ENCODE results near the gene PTPN9. TPM values are rescaled to one million over a fixed set of nuclear protein-coding genes. Genes with fewer than 3 reads are reported as not detected.

The PTPN9 gene
- total and polyA plus RNA-seq, 2 of the 13 experiments (the other 11 are each of a cell fraction or from before 2014, with no cell fraction given), result 16.6 to 19.9 TPM

DNA sequence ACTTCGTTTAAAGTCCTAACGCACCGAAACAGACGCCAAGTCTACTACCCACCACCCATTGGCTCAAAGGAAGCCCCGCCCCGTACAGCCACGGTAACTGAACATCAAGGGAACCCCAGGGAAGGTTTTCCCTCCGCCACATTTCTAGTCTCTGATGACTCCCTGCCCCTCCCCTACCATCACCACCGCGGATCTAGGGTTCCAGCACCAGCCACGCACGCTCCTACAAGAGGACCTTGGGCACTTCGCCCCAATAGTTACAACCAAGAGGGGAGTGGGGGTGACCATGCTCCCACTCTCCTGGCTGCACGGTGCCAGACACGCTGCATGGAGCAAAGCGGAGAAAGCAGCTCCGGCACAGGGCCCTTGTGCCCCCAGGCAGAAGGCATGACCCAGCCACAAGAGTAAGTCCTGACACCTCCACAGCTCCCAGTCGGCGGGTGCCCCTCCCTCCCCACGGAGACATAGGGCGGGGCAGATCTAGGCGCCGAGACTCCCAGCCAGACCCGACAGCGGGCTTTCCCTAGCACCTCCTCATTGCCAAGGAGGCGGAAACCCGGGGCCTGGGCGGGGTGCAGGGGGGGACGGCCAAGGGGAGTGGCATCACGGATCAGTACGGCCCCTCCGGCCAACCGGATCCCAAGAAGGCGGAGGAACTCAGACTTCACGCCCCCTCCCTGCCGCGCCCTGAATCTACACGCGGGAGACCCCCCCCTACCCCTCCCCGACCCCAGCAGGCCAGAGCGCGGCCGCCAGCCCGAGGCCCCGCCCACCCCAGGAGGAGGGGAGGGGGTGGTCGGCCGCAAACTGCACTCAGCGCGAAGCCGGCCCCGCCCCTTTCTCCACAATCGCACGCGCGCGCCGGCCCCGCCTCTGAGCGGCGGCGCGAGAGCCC, 128.6 kb downstream of the PTPN9 start (continued):
- TF ChIP-seq FOXK1 (CRISPR knock-in tag; IDR thresholded peaks at IDR 0.05; ENCODE audit: borderline replicate concordance, low read depth) (peak; percentile 22; the same call in 1 of the 2 replicates), ZMAT3 (CRISPR knock-in tag; conservative IDR thresholded peaks at IDR 0.05) (peak; percentile 77), ISL2 (CRISPR knock-in tag; IDR thresholded peaks at IDR 0.05) (no peak), PHF21A (CRISPR knock-in tag; IDR thresholded peaks at IDR 0.05) (peak; percentile 45; the same call in 1 of the 2 replicates), ZNF672 (CRISPR knock-in tag; IDR thresholded peaks at IDR 0.05) (no peak), SSRP1 (CRISPR knock-in tag; IDR thresholded peaks at IDR 0.05) (0 out of 2 replicates have a peak, but pooled peaks have one; percentile 61), ZNF530 (CRISPR knock-in tag; IDR thresholded peaks at IDR 0.05; ENCODE audit: low read depth) (no peak)
- TF ChIP-seq, protein P1, sequence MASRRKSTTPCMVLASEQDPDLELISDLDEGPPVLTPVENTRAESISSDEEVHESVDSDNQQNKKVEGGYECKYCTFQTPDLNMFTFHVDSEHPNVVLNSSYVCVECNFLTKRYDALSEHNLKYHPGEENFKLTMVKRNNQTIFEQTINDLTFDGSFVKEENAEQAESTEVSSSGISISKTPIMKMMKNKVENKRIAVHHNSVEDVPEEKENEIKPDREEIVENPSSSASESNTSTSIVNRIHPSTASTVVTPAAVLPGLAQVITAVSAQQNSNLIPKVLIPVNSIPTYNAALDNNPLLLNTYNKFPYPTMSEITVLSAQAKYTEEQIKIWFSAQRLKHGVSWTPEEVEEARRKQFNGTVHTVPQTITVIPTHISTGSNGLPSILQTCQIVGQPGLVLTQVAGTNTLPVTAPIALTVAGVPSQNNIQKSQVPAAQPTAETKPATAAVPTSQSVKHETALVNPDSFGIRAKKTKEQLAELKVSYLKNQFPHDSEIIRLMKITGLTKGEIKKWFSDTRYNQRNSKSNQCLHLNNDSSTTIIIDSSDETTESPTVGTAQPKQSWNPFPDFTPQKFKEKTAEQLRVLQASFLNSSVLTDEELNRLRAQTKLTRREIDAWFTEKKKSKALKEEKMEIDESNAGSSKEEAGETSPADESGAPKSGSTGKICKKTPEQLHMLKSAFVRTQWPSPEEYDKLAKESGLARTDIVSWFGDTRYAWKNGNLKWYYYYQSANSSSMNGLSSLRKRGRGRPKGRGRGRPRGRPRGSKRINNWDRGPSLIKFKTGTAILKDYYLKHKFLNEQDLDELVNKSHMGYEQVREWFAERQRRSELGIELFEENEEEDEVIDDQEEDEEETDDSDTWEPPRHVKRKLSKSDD (CRISPR knock-in tag; IDR thresholded peaks at IDR 0.05; ENCODE audit: low read depth), result 0 out of 2 replicates have a peak, but pooled peaks have one; percentile 39
- TF ChIP-seq, protein P2, sequence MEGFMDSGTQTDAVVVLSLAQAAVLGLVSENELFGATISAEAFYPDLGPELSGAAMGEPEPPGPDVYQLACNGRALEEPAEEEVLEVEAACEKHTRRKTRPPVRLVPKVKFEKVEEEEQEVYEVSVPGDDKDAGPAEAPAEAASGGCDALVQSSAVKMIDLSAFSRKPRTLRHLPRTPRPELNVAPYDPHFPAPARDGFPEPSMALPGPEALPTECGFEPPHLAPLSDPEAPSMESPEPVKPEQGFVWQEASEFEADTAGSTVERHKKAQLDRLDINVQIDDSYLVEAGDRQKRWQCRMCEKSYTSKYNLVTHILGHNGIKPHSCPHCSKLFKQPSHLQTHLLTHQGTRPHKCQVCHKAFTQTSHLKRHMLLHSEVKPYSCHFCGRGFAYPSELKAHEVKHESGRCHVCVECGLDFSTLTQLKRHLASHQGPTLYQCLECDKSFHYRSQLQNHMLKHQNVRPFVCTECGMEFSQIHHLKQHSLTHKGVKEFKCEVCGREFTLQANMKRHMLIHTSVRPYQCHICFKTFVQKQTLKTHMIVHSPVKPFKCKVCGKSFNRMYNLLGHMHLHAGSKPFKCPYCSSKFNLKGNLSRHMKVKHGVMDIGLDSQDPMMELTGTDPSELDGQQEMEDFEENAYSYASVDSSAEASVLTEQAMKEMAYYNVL (CRISPR knock-in tag; IDR thresholded peaks at IDR 0.05; ENCODE audit: borderline replicate concordance), result peak; percentile 26; the same call in 1 of the 2 replicates
- TF ChIP-seq, protein P3, sequence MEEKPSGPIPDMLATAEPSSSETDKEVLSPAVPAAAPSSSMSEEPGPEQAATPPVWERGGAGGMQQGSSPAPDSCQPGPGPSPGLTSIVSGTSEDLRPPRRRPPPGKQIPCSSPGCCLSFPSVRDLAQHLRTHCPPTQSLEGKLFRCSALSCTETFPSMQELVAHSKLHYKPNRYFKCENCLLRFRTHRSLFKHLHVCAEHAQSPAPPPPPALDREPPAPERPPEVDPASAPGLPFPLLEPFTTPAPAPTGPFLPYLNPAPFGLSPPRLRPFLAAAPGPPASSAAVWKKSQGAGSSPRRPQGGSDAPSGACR (CRISPR knock-in tag; IDR thresholded peaks at IDR 0.05), result 0 out of 2 replicates have a peak, but pooled peaks have one; percentile 25

Data from HepG2 (cell line).